ENCODE measurements around the gene REC8. TPM values are rescaled to one million over a fixed set of nuclear protein-coding genes. Genes with fewer than 3 reads are reported as not detected.

Gene REC8
- polyA plus RNA-seq, 1 experiment = 5.5 TPM

DNA sequence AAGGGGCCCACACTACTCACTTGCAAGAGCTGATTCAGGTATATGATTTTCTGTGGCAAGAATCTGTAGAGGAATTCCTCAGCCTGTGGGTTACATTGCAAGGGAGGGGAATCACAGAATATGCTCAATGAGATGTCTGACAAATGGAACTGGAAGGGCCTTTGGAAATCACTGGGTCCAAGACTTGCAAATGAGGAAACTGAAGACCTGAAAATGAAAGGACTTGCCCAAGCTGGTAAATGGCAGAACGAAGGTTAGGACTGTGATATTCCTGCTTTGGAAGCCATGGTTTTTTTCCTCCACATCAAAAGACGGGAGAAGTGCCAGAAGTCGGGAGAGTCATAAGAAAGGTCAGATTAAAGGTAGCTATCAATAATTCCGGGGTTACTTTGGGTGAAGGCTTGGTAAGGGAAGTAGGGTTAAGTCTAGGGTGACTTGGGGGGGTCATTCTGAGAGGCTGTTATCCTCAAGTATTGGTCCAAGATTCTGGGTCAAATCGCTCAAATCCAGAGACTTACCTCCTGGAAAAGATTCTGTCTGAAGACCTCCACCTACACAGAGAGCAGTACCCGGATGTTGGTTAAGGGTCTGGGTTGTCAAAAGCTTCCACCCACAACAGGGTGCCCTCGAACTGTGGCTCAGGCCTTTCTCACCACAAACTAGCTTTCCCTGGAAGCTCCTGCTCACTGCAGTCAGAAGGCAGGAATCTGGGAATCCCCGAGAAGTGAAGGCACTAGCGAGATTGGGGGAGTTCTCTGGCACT is 26.0 kb upstream of the REC8 start:
- Histone ChIP-seq H3K27me3 (ENCODE audit: control insufficient read depth, insufficient read depth, low read length) (no peaks in the 10 kb centered on the region), H3K4me3 (ENCODE audit: low read depth, low read length) (peak overlapping the region; percentile 59), H3K36me3 (ENCODE audit: control insufficient read depth, insufficient read depth, low read length) (peaks cover 17% of the 10 kb centered on the region)
- DNase-seq (ENCODE audit: low read depth) = no peak
- POLR2A ChIA-PET = interaction anchor here (0.6 to 1.9 kb wide), 4 partner anchors 10 to 31 kb away, joined by 3 to 7 read pairs (median 6); partner anchors contain the start of genes DCAF11, NRL and PSME1
- CTCF ChIA-PET = interaction anchor here (1.1 to 3.8 kb wide), 7 partner anchors 15 to 163 kb away, joined by 3 to 39 read pairs (median 3); partner anchors contain the start of genes CARMIL3, CHMP4A and IRF9
- TF ChIP-seq, protein P1, sequence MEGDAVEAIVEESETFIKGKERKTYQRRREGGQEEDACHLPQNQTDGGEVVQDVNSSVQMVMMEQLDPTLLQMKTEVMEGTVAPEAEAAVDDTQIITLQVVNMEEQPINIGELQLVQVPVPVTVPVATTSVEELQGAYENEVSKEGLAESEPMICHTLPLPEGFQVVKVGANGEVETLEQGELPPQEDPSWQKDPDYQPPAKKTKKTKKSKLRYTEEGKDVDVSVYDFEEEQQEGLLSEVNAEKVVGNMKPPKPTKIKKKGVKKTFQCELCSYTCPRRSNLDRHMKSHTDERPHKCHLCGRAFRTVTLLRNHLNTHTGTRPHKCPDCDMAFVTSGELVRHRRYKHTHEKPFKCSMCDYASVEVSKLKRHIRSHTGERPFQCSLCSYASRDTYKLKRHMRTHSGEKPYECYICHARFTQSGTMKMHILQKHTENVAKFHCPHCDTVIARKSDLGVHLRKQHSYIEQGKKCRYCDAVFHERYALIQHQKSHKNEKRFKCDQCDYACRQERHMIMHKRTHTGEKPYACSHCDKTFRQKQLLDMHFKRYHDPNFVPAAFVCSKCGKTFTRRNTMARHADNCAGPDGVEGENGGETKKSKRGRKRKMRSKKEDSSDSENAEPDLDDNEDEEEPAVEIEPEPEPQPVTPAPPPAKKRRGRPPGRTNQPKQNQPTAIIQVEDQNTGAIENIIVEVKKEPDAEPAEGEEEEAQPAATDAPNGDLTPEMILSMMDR (IDR thresholded peaks at IDR 0.05; ENCODE audit: insufficient read depth, low read depth, low read length) = no peak

DNA sequence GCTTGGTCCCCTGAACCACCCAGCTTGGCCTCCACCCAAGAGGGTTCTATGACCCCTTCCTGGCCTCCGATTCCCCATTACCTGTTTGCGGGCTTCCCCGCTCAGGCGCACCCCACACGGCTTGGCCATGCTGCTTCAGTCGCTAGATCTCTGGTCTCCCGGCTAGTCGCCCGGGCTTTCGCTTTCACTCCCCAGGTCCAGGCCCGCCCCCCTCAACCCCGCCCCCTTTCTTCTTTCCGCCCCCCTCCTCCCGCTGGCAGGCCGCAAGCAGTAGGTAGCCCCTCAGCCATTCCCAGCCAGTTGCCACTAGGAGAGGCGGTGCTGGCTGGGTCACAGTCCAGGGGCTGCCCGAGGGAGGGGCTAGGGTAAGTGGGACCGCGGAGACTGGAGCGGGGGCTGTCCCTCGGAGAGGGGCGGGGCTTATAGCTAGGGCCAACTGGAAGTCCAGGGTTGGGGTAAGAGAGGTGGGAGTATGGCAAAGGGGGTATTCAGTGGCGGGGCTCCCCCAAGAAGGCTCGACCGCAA is 25.4 kb upstream of the REC8 start, which contains the start of gene PSME2:
Gene PSME2 (minus strand): TSS at position 158 of the 525 bp plus-strand sequence. CDS start 29 bp downstream, at position 129.
- TF ChIP-seq, protein P1 (IDR thresholded peaks at IDR 0.05; ENCODE audit: insufficient read depth, low read depth, low read length) = 0 out of 2 replicates have a peak, but pooled peaks have one; percentile 7
- ChIA-PET POLR2A (interaction anchor here (0.8 to 1.9 kb wide), 4 partner anchors 10 to 32 kb away, joined by 3 to 6 read pairs (median 4); partner anchors contain the start of genes DCAF11, IRF9, NRL and PSME1), CTCF (interaction anchor here (0.6 to 3.8 kb wide), 9 partner anchors 15 to 201 kb away, joined by 3 to 39 read pairs (median 3); partner anchors contain the start of genes CARMIL3, CHMP4A, IRF9 and TINF2)
- peak within 1 kb of the TSS; percentile 59 for H3K4me3 ChIP-seq (ENCODE audit: low read depth, low read length)
- peaks cover 24% of the 10 kb centered on the region for H3K36me3 ChIP-seq (ENCODE audit: control insufficient read depth, insufficient read depth, low read length)
- peak; percentile 79 for DNase-seq (ENCODE audit: low read depth)
- no peaks in the 10 kb centered on the region for H3K27me3 ChIP-seq (ENCODE audit: control insufficient read depth, insufficient read depth, low read length)

DNA sequence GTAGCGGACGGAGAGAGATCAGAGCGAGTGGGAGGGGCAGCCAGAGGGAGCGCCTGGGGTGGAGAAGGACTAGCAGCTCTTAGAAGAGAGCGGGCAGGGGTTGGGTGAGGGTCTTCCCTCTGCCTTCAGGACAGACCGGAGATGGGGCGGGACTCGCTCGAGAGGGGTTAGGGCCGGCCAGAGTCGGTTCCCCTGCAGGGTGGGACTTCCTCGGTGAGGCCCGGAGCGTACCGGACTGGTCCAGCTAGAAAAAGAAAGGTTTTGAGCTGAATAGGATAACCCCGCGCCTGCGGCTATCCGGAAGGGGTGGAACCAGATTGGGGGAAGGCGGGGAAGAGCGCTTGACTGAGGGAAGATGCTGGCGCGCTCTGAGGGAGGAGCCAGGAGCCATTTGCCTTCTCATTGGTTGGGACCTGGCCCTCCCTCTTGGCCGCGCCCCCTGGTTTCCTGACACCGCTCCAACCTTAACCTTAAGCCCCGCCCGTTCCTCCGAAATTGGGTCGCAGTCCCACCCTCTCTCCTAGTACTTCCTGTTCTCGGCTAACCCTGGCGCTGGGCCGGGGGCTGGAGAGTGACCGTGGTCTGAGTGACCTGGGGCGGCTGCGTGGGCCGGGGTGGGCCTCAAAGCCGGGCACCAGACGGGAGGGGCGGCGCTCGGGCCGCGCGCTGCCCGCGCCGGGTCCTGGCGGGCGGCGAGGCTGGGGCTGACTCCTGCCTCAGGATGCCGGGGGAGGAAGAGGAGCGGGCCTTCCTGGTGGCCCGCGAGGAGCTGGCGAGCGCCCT is 24.7 kb upstream of the REC8 start, which contains the start of gene RNF31:
Gene RNF31 (plus strand): TSS at position 521 of the 783 bp plus-strand sequence. CDS start 201 bp downstream, at position 722.
- TF ChIP-seq, protein P1 (IDR thresholded peaks at IDR 0.05; ENCODE audit: insufficient read depth, low read depth, low read length) = no peak
- Histone ChIP-seq H3K27me3 (ENCODE audit: control insufficient read depth, insufficient read depth, low read length) (no peaks in the 10 kb centered on the region), H3K36me3 (ENCODE audit: control insufficient read depth, insufficient read depth, low read length) (peaks cover 28% of the 10 kb centered on the region), H3K4me3 (ENCODE audit: low read depth, low read length) (peak within 1 kb of the TSS; percentile 59)
- POLR2A ChIA-PET = interaction anchor here (0.6 to 1.9 kb wide), 4 partner anchors 11 to 118 kb away, joined by 3 to 6 read pairs (median 5); partner anchors contain the start of genes DCAF11, IRF9, NRL and PSME1
- CTCF ChIA-PET = interaction anchor here (0.6 to 3.8 kb wide), 7 partner anchors 14 to 202 kb away, joined by 3 to 39 read pairs (median 3); partner anchors contain the start of genes CHMP4A, IRF9 and TINF2
- DNase-seq (ENCODE audit: low read depth) = peak; percentile 92

DNA sequence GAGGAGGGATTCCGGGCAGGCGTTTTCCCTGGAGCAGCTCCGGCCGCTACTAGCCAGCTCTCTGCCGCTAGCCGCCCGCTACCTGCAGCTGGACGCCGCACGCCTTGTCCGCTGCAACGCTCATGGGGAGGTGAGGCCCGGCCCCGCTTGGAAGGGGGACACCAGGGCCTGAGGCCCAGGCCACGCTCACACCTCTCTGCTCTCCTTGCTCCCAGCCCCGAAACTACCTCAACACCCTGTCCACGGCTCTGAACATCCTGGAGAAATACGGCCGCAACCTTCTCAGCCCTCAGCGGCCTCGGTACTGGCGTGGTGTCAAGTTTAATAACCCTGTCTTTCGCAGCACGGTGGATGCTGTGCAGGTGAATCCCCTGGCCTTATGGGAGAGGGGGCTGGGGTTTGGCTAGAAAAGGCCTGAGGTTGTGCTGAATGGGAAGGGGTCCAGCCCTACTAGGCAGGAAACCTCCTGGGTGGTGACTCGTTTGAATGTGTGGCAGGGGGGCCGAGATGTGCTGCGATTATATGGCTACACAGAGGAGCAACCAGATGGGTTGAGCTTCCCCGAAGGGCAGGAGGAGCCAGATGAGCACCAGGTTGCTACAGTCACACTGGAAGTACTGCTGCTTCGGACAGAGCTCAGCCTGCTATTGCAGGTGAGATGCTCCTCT is 24.0 kb upstream of the REC8 start:
- CTCF ChIA-PET = interaction anchor here (1.4 to 3.8 kb wide), 3 partner anchors 13 to 94 kb away, joined by 4 to 39 read pairs (median 9); partner anchors contain the start of genes IRF9 and TINF2
- no peak for DNase-seq (ENCODE audit: low read depth)
- Histone ChIP-seq H3K4me3 (ENCODE audit: low read depth, low read length) (peak overlapping the region; percentile 59), H3K36me3 (ENCODE audit: control insufficient read depth, insufficient read depth, low read length) (peaks cover 29% of the 10 kb centered on the region), H3K27me3 (ENCODE audit: control insufficient read depth, insufficient read depth, low read length) (no peaks in the 10 kb centered on the region)
- POLR2A ChIA-PET = no interaction called here
- TF ChIP-seq, protein P1 (IDR thresholded peaks at IDR 0.05; ENCODE audit: insufficient read depth, low read depth, low read length) = no peak

All from BJ (cell line).